Gastrocnemius medialis (tissue), 4 donors: Measurements from ENCODE around the gene MEF2C. TPM values are rescaled to one million over a fixed set of nuclear protein-coding genes. Genes with fewer than 3 reads are reported as not detected.

Experiments used
- ATAC-seq, 2 donors: fragments of 150-250 bp; one replicate each; pipeline ENCODE4 v1.9.1; 2016
- DNase-seq, 2 donors: peaks; one replicate each; pipeline ENCODE4 v3.0.0-alpha.2; 2019
- H3K27ac ChIP-seq, 4 donors: fragments of 200-600 bp; sonication (generic); 1 replicate in 1 of 4; 2 replicates in 3 of 4; pipeline ENCODE4 v1.5.1; 2016 to 2018; ENCODE audit warnings: mild to moderate bottlenecking in 2 of 4, moderate library complexity in 1 of 4
- H3K27me3 ChIP-seq, 3 donors: fragments of 200-600 bp; sonication (generic) in 2 of 3; 1 replicate in 1 of 3; 2 replicates in 2 of 3; pipeline versions ENCODE4 v1.5.1 to v1.6.0; 2016 to 2019; ENCODE audit warnings: mild to moderate bottlenecking in 1 of 3, moderate library complexity in 1 of 3
- H3K36me3 ChIP-seq, 2 donors: fragments of 200-600 bp; sonication (generic) in 1 of 2; one replicate each; pipeline ENCODE4 v1.5.1; 2017 to 2018
- H3K4me1 ChIP-seq, 2 donors: fragments of 200-600 bp; sonication (generic) in 1 of 2; one replicate each; pipeline ENCODE4 v1.5.1; 2016 to 2017; ENCODE audit warnings: mild to moderate bottlenecking in 2 of 2
- H3K4me3 ChIP-seq, 4 donors: fragments of 200-600 bp; sonication (generic) in 3 of 4; 1 replicate in 1 of 4; 2 replicates in 3 of 4; pipeline ENCODE4 v1.5.1; 2016 to 2019; ENCODE audit warnings: mild to moderate bottlenecking in 2 of 4
- H3K9me3 ChIP-seq, 3 donors: fragments of 200-600 bp; sonication (generic) in 2 of 3; 1 replicate in 1 of 3; 2 replicates in 2 of 3; pipeline ENCODE4 v1.5.1; 2016 to 2019
- POLR2A ChIP-seq, 2 donors: fragments of 450-650 bp; IDR thresholded peaks; one replicate each; pipeline ENCODE4 v1.6.1; 2017; ENCODE audit warnings: antibody characterized with exemption in 2 of 2, mild to moderate bottlenecking in 2 of 2, moderate library complexity in 2 of 2
- in situ Hi-C, 4 donors: fragments of 200-750 bp; cut with MboI; loops; one replicate each; pipeline versions ENCODE4 v1.15.0 to v1.8.0; 2017; ENCODE audit warnings: low sequenced_read_pairs in 4 of 4
- intact Hi-C: fragments of 100-400 bp; cut with DNase I; formaldehyde crosslinking; loops from one replicate; pipeline ENCODE4 v1.15.1; 2023; ENCODE audit warnings: low total_unique reads
- total RNA-seq, 4 donors: library from RNA; depleted of rRNA; stranded (reverse); fragments of >200 nt; gene quantifications; one replicate each; pipeline versions ENCODE4 v1.1.0 to v1.2.3, GENCODE V29; 2016
- TF ChIP-seq, protein P1 (sequence below), 5 experiments: fragments of 450-650 bp in 3 of 5; fragments of 200-600 bp in 2 of 5; sonication (generic) in 2 of 5; IDR thresholded peaks in 4 of 5; conservative IDR thresholded peaks in 1 of 5; 1 replicate in 4 of 5; 2 replicates in 1 of 5; pipeline ENCODE4 v1.5.1; 2016 to 2019; ENCODE audit warnings: antibody characterized with exemption in 5 of 5, mild to moderate bottlenecking in 3 of 5, moderate library complexity in 3 of 5

Gene MEF2C
- total RNA-seq, 4 donors from 2014 or later = 63.8 to 192 (median 128) TPM

DNA sequence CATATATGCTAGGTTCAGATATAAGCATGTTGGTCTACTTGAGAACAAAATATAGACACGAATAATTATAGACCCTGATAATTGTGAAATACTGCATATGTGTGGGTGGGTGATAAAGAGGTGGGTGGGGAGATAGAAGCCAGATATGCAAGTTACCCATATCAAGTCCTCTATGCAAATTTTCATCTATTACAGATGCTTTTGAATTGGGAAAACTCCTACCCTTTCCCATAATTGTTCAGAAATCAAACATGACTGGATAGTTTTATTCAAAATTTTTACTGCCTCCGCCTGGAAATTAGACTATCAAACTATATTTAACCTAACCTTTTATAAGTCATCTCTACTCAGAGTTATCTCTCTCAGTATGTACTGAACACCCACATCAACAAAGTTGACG is 157.5 kb downstream of the MEF2C start:
- ATAC-seq (no peak), DNase-seq (no peak)
- intact Hi-C loops (loop anchor here (5.0 to 10.0 kb wide), 4 partner anchors 359 to 1459 kb away; no protein-coding TSS in a partner anchor), in situ Hi-C loops (loop anchor here in 3 of 4 donors (10.0 to 25.0 kb wide), 4 partner anchors 162 to 1539 kb away; partner anchors contain the start of gene MEF2C (in 1 of the 3))
- no peak for TF ChIP-seq POLR2A (IDR thresholded peaks at IDR 0.05)
- TF ChIP-seq, protein P1, sequence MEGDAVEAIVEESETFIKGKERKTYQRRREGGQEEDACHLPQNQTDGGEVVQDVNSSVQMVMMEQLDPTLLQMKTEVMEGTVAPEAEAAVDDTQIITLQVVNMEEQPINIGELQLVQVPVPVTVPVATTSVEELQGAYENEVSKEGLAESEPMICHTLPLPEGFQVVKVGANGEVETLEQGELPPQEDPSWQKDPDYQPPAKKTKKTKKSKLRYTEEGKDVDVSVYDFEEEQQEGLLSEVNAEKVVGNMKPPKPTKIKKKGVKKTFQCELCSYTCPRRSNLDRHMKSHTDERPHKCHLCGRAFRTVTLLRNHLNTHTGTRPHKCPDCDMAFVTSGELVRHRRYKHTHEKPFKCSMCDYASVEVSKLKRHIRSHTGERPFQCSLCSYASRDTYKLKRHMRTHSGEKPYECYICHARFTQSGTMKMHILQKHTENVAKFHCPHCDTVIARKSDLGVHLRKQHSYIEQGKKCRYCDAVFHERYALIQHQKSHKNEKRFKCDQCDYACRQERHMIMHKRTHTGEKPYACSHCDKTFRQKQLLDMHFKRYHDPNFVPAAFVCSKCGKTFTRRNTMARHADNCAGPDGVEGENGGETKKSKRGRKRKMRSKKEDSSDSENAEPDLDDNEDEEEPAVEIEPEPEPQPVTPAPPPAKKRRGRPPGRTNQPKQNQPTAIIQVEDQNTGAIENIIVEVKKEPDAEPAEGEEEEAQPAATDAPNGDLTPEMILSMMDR (IDR thresholded peaks at IDR 0.05 in 4 of 5, conservative IDR thresholded peaks at IDR 0.05 in 1 of 5) = no peak
- Histone ChIP-seq H3K9me3 (no peaks in the 10 kb centered on the region), H3K27ac (no peak overlapping the region), H3K27me3 (no peaks in the 10 kb centered on the region), H3K4me1 (no peaks in the 10 kb centered on the region), H3K4me3 (no peak overlapping the region), H3K36me3 (peaks cover 0 to 71% of the 10 kb centered on the region in 2 donors)

DNA sequence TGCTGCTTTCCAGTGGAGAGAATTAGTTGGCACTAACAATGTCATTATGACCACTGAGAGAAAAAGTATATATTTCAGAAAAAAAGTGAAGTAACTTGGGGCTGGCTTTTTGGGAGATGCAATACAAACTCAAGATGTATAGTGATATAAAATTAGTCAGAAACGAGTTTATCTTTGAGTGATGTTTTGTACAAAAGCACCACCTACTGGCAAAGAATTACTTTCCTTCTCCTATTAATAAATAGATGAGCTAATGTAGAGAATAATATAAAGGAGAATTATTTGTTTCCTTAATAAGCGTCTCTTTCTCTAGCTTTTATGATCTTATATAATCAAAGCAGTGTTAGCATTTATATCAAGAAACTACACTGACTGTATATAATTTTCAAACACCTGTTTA is 158.8 kb downstream of the MEF2C start:
- Histone ChIP-seq H3K4me1 (no peaks in the 10 kb centered on the region), H3K4me3 (no peak overlapping the region), H3K36me3 (peaks cover 0 to 76% of the 10 kb centered on the region in 2 donors), H3K9me3 (no peaks in the 10 kb centered on the region), H3K27ac (peak overlapping the region in 1 of 4 donors; percentile 18), H3K27me3 (no peaks in the 10 kb centered on the region)
- DNase-seq = no peak
- ATAC-seq = no peak
- intact Hi-C loops = loop anchor here (10.0 kb wide), 3 partner anchors 361 to 1461 kb away; no protein-coding TSS in a partner anchor
- in situ Hi-C loops = loop anchor here (10.0 to 25.0 kb wide), 5 partner anchors 338 to 1688 kb away; partner anchors contain the start of gene CETN3 (in 1 of the 4)
- TF ChIP-seq, protein P1 (IDR thresholded peaks at IDR 0.05 in 4 of 5, conservative IDR thresholded peaks at IDR 0.05 in 1 of 5) = no peak
- no peak for TF ChIP-seq POLR2A (IDR thresholded peaks at IDR 0.05)

DNA sequence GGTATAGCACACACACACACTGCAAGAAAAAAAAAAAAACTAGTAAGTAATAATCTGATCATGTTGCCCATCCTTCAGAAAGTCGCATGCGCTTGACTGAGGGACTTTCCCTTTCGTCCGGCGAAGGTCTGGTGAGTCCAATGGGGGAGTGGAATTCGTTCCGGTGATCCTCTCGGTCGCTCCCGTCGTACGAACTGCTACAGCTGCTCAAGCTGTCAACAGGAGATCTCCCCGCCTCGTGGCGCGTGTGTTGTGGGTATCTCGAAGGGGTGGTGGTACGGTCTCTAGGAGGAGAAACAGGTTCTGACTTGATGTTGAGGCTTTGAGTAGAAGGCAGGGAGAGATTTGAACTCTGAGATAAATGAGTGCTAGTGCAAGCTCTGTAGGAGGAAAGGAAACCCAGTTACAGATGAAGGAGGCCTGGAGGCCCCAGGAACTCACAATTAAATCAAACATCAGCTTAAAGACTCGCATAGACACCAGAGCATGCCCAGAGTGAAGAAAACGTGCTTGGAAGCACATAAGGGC is 160.4 kb downstream of the MEF2C start:
- no peak for DNase-seq
- peaks cover 0 to 64% of the 10 kb centered on the region in 2 donors for H3K36me3 ChIP-seq
- no peak overlapping the region for H3K4me3 ChIP-seq
- TF ChIP-seq, protein P1 (IDR thresholded peaks at IDR 0.05 in 4 of 5, conservative IDR thresholded peaks at IDR 0.05 in 1 of 5) = no peak
- TF ChIP-seq POLR2A (IDR thresholded peaks at IDR 0.05) = no peak
- no peaks in the 10 kb centered on the region for H3K27me3 ChIP-seq
- intact Hi-C loops = loop anchor here (10.0 kb wide), 3 partner anchors 362 to 1462 kb away; no protein-coding TSS in a partner anchor
- in situ Hi-C loops = loop anchor here (10.0 to 25.0 kb wide), 5 partner anchors 340 to 1690 kb away; partner anchors contain the start of gene CETN3 (in 1 of the 4)
- H3K4me1 ChIP-seq = no peaks in the 10 kb centered on the region
- no peaks in the 10 kb centered on the region for H3K9me3 ChIP-seq
- no peak for ATAC-seq
- H3K27ac ChIP-seq = peak overlapping the region in 1 of 4 donors; percentile 18

DNA sequence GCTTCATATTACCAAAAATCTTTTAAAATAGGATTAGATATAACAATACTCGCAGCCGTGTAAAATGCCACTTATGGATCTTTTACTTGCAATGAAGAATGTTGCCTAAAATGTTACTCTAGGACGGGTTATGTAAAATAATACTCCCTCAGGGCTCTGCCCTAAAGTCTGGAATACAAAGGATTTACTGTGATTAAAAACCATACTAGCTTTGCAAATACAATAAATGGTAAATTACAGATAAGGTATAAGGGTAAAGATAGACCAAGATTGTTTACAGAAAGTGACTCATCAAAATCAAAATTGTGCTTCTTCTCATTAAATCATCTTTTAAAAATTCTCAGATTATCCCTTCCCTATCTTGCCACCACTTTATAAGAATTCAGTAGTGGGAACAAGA is 163.6 kb downstream of the MEF2C start:
- no peaks in the 10 kb centered on the region for H3K27me3 ChIP-seq
- ATAC-seq = no peak
- intact Hi-C loops = no loop called here
- no peaks in the 10 kb centered on the region for H3K4me1 ChIP-seq
- TF ChIP-seq POLR2A (IDR thresholded peaks at IDR 0.05) = no peak
- TF ChIP-seq, protein P1 (IDR thresholded peaks at IDR 0.05 in 4 of 5, conservative IDR thresholded peaks at IDR 0.05 in 1 of 5) = no peak
- H3K36me3 ChIP-seq = peaks cover 0 to 35% of the 10 kb centered on the region in 2 donors
- H3K27ac ChIP-seq = peak overlapping the region in 1 of 4 donors; percentile 3
- DNase-seq = no peak
- in situ Hi-C loops = loop anchor here in 3 of 4 donors (10.0 to 25.0 kb wide), 5 partner anchors 343 to 1693 kb away; partner anchors contain the start of gene CETN3 (in 1 of the 3)
- H3K9me3 ChIP-seq = no peaks in the 10 kb centered on the region
- H3K4me3 ChIP-seq = no peak overlapping the region
